ENCODE measurements around the gene CHIC1. TPM values are rescaled to one million over a fixed set of nuclear protein-coding genes. Genes with fewer than 3 reads are reported as not detected.
"Not testable (repeated sequence)": the region's sequence is repeated elsewhere in the genome, so short reads cannot be mapped to it uniquely, and the experiment has no call there.

Gene CHIC1
- polyA plus RNA-seq (2013, experiment 1 of 2): 6.5 TPM
- polyA plus RNA-seq (2013, experiment 2 of 2): 6.9 TPM

- Histone ChIP-seq H3K9me3 (ENCODE audit: control insufficient read depth, low read length) (no peaks in the 10 kb centered on the region), H3K4ac (ENCODE audit: low read depth in 1 of 2, low read length in 2 of 2) (peak within 1 kb of the TSS; percentile 75 to 91), H3K36me3 (ENCODE audit: control insufficient read depth in 1 of 2, insufficient read depth in 2 of 2, low read depth in 1 of 2, low read length in 2 of 2) (peaks cover 0 to 3% of the 10 kb centered on the region in 2 experiments), H4K8ac (ENCODE audit: low read length) (peak within 1 kb of the TSS; percentile 99), H2AFZ (ENCODE audit: low read depth, low read length) (peak within 1 kb of the TSS; percentile 61), H3K4me3 (ENCODE audit: insufficient read depth in 1 of 2, low read depth in 1 of 2, low read length in 2 of 2) (peak within 1 kb of the TSS; percentile 76 to 83), H3K18ac (ENCODE audit: low read depth in 1 of 2, low read length in 2 of 2) (peak within 1 kb of the TSS; percentile 54 to 97), H3K4me2 (ENCODE audit: low read length, poor library complexity, severe bottlenecking) (peak within 1 kb of the TSS; percentile 63), H3K23ac (ENCODE audit: low read length in 2 of 2) (no peak within 1 kb of the TSS), H2BK15ac (ENCODE audit: low read depth, poor library complexity, severe bottlenecking) (no peak within 1 kb of the TSS), H2AK5ac (ENCODE audit: low read length, severe bottlenecking) (no peak within 1 kb of the TSS), H2BK5ac (ENCODE audit: low read depth, low read length, poor library complexity, severe bottlenecking) (no peak within 1 kb of the TSS), H2BK12ac (ENCODE audit: low read length in 2 of 2) (peak within 1 kb of the TSS in 1 of 2 experiments; percentile 39), H4K91ac (ENCODE audit: low read length) (peak within 1 kb of the TSS; percentile 86), H3K14ac (ENCODE audit: low read length in 2 of 2) (peak within 1 kb of the TSS in 1 of 2 experiments; percentile 97), H3K9ac (ENCODE audit: low read length) (peak within 1 kb of the TSS; percentile 97), H3K27me3 (ENCODE audit: control insufficient read depth in 1 of 2, insufficient read depth in 1 of 2, low read length in 2 of 2) (no peaks in the 10 kb centered on the region), H3K79me1 (replicated peaks; ENCODE audit: low read length, poor library complexity, severe bottlenecking) (no peaks in the 10 kb centered on the region), H3K4me1 (ENCODE audit: control insufficient read depth, insufficient read depth, low read depth, low read length) (no peaks in the 10 kb centered on the region), H2BK120ac (ENCODE audit: low read depth, low read length) (peak within 1 kb of the TSS; percentile 49), H3K27ac (ENCODE audit: low read length, poor library complexity, severe bottlenecking) (peak within 1 kb of the TSS; percentile 72)
- peak; percentile 69 for DNase-seq
- 1% methylated on average over 43 of the region's 51 CpGs for WGBS
Measured at GRCh38 chrX:73562984-73563737, at the start of gene CHIC1. Gene CHIC1, plus strand, starts transcription at chrX:73563197. Its CDS starts 88 bp downstream, at chrX:73563285.

GRCh38 chrX:73522823-73523222 is 40.2 kb upstream of the CHIC1 start:
- H3K14ac ChIP-seq (ENCODE audit: low read length in 2 of 2); H2AK5ac ChIP-seq (ENCODE audit: low read length, severe bottlenecking); H2BK5ac ChIP-seq (ENCODE audit: low read depth, low read length, poor library complexity, severe bottlenecking); H2BK12ac ChIP-seq (ENCODE audit: low read length in 2 of 2); H4K8ac ChIP-seq (ENCODE audit: low read length); DNase-seq; H3K4me3 ChIP-seq (ENCODE audit: insufficient read depth in 1 of 2, low read depth in 1 of 2, low read length in 2 of 2); H3K27me3 ChIP-seq (ENCODE audit: control insufficient read depth in 1 of 2, insufficient read depth in 1 of 2, low read length in 2 of 2); H3K4me2 ChIP-seq (ENCODE audit: low read length, poor library complexity, severe bottlenecking); H2AFZ ChIP-seq (ENCODE audit: low read depth, low read length); H3K79me1 ChIP-seq (replicated peaks; ENCODE audit: low read length, poor library complexity, severe bottlenecking); H3K9ac ChIP-seq (ENCODE audit: low read length); H3K4ac ChIP-seq (ENCODE audit: low read depth in 1 of 2, low read length in 2 of 2); H3K27ac ChIP-seq (ENCODE audit: low read length, poor library complexity, severe bottlenecking); H3K4me1 ChIP-seq (ENCODE audit: control insufficient read depth, insufficient read depth, low read depth, low read length); H2BK120ac ChIP-seq (ENCODE audit: low read depth, low read length); H3K36me3 ChIP-seq (ENCODE audit: control insufficient read depth in 1 of 2, insufficient read depth in 2 of 2, low read depth in 1 of 2, low read length in 2 of 2); H4K91ac ChIP-seq (ENCODE audit: low read length); H3K18ac ChIP-seq (ENCODE audit: low read depth in 1 of 2, low read length in 2 of 2); H2BK15ac ChIP-seq (ENCODE audit: low read depth, poor library complexity, severe bottlenecking); H3K23ac ChIP-seq (ENCODE audit: low read length in 2 of 2): not testable (repeated sequence)
- peaks cover 28% of the 10 kb centered on the region for H3K9me3 ChIP-seq (ENCODE audit: control insufficient read depth, low read length)
- whole genome bisulfite sequencing: 75% methylated on average over 2 of the region's 2 CpGs

GRCh38 chrX:73524906-73525305 is 38.1 kb upstream of the CHIC1 start:
- Histone ChIP-seq H3K4me3 (ENCODE audit: insufficient read depth in 1 of 2, low read depth in 1 of 2, low read length in 2 of 2) (no peak overlapping the region), H3K9me3 (ENCODE audit: control insufficient read depth, low read length) (peaks cover 28% of the 10 kb centered on the region), H2AFZ (ENCODE audit: low read depth, low read length) (no peak overlapping the region), H2BK12ac (ENCODE audit: low read length in 2 of 2) (no peak overlapping the region), H3K79me1 (replicated peaks; ENCODE audit: low read length, poor library complexity, severe bottlenecking) (no peaks in the 10 kb centered on the region), H3K18ac (ENCODE audit: low read depth in 1 of 2, low read length in 2 of 2) (no peak overlapping the region), H3K4me2 (ENCODE audit: low read length, poor library complexity, severe bottlenecking) (no peak overlapping the region), H3K23ac (ENCODE audit: low read length in 2 of 2) (no peak overlapping the region), H3K36me3 (ENCODE audit: control insufficient read depth in 1 of 2, insufficient read depth in 2 of 2, low read depth in 1 of 2, low read length in 2 of 2) (no peaks in the 10 kb centered on the region), H2BK120ac (ENCODE audit: low read depth, low read length) (no peak overlapping the region), H2BK15ac (ENCODE audit: low read depth, poor library complexity, severe bottlenecking) (no peak overlapping the region), H3K4me1 (ENCODE audit: control insufficient read depth, insufficient read depth, low read depth, low read length) (no peaks in the 10 kb centered on the region), H3K9ac (ENCODE audit: low read length) (no peak overlapping the region), H2BK5ac (ENCODE audit: low read depth, low read length, poor library complexity, severe bottlenecking) (no peak overlapping the region), H2AK5ac (ENCODE audit: low read length, severe bottlenecking) (no peak overlapping the region), H3K4ac (ENCODE audit: low read depth in 1 of 2, low read length in 2 of 2) (no peak overlapping the region), H3K14ac (ENCODE audit: low read length in 2 of 2) (no peak overlapping the region), H3K27ac (ENCODE audit: low read length, poor library complexity, severe bottlenecking) (no peak overlapping the region), H4K91ac (ENCODE audit: low read length) (no peak overlapping the region), H3K27me3 (ENCODE audit: control insufficient read depth in 1 of 2, insufficient read depth in 1 of 2, low read length in 2 of 2) (no peaks in the 10 kb centered on the region), H4K8ac (ENCODE audit: low read length) (no peak overlapping the region)
- DNase-seq: no peak
- 76% methylated on average over 7 of the region's 8 CpGs for WGBS

- no peak overlapping the region for H4K91ac ChIP-seq (ENCODE audit: low read length)
- no peak overlapping the region for H3K9ac ChIP-seq (ENCODE audit: low read length)
- H4K8ac ChIP-seq (ENCODE audit: low read length): no peak overlapping the region
- no peak overlapping the region for H3K23ac ChIP-seq (ENCODE audit: low read length in 2 of 2)
- no peak for DNase-seq
- no peak overlapping the region for H3K14ac ChIP-seq (ENCODE audit: low read length in 2 of 2)
- H3K4ac ChIP-seq (ENCODE audit: low read depth in 1 of 2, low read length in 2 of 2): no peak overlapping the region
- H2BK5ac ChIP-seq (ENCODE audit: low read depth, low read length, poor library complexity, severe bottlenecking): no peak overlapping the region
- H2BK15ac ChIP-seq (ENCODE audit: low read depth, poor library complexity, severe bottlenecking): no peak overlapping the region
- H3K36me3 ChIP-seq (ENCODE audit: control insufficient read depth in 1 of 2, insufficient read depth in 2 of 2, low read depth in 1 of 2, low read length in 2 of 2): no peaks in the 10 kb centered on the region
- no peak overlapping the region for H3K27ac ChIP-seq (ENCODE audit: low read length, poor library complexity, severe bottlenecking)
- H3K18ac ChIP-seq (ENCODE audit: low read depth in 1 of 2, low read length in 2 of 2): no peak overlapping the region
- H3K27me3 ChIP-seq (ENCODE audit: control insufficient read depth in 1 of 2, insufficient read depth in 1 of 2, low read length in 2 of 2): no peaks in the 10 kb centered on the region
- H2AK5ac ChIP-seq (ENCODE audit: low read length, severe bottlenecking): no peak overlapping the region
- no peak overlapping the region for H3K4me3 ChIP-seq (ENCODE audit: insufficient read depth in 1 of 2, low read depth in 1 of 2, low read length in 2 of 2)
- 60% methylated on average over 9 of the region's 13 CpGs for WGBS
- no peak overlapping the region for H3K4me2 ChIP-seq (ENCODE audit: low read length, poor library complexity, severe bottlenecking)
- no peak overlapping the region for H2BK12ac ChIP-seq (ENCODE audit: low read length in 2 of 2)
- H3K9me3 ChIP-seq (ENCODE audit: control insufficient read depth, low read length): peaks cover 24% of the 10 kb centered on the region
- no peak overlapping the region for H2BK120ac ChIP-seq (ENCODE audit: low read depth, low read length)
- no peaks in the 10 kb centered on the region for H3K79me1 ChIP-seq (replicated peaks; ENCODE audit: low read length, poor library complexity, severe bottlenecking)
- H3K4me1 ChIP-seq (ENCODE audit: control insufficient read depth, insufficient read depth, low read depth, low read length): no peaks in the 10 kb centered on the region
- H2AFZ ChIP-seq (ENCODE audit: low read depth, low read length): no peak overlapping the region
Measured at GRCh38 chrX:73525928-73526690, 36.9 kb upstream of the CHIC1 start.
